ENCODE results near the gene APOL3.
"Not testable (repeated sequence)": the region's sequence is repeated elsewhere in the genome, so short reads cannot be mapped to it uniquely, and the experiment has no call there.

Gene APOL3

GRCh38 chr22:36103891-36104290 is 56.7 kb downstream of the APOL3 start:
- DNase-seq (ENCODE audit: low read depth) = no peak
- no peak overlapping the region for H3K4me3 ChIP-seq (ENCODE audit: low read depth, low read length)
- TF ChIP-seq, protein P1, sequence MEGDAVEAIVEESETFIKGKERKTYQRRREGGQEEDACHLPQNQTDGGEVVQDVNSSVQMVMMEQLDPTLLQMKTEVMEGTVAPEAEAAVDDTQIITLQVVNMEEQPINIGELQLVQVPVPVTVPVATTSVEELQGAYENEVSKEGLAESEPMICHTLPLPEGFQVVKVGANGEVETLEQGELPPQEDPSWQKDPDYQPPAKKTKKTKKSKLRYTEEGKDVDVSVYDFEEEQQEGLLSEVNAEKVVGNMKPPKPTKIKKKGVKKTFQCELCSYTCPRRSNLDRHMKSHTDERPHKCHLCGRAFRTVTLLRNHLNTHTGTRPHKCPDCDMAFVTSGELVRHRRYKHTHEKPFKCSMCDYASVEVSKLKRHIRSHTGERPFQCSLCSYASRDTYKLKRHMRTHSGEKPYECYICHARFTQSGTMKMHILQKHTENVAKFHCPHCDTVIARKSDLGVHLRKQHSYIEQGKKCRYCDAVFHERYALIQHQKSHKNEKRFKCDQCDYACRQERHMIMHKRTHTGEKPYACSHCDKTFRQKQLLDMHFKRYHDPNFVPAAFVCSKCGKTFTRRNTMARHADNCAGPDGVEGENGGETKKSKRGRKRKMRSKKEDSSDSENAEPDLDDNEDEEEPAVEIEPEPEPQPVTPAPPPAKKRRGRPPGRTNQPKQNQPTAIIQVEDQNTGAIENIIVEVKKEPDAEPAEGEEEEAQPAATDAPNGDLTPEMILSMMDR (IDR thresholded peaks at IDR 0.05; ENCODE audit: control insufficient read depth, extremely low read depth, insufficient read depth) = no peak

- TF ChIP-seq, protein P1 (IDR thresholded peaks at IDR 0.05; ENCODE audit: control insufficient read depth, extremely low read depth, insufficient read depth) = no peak
- DNase-seq (ENCODE audit: low read depth) = no peak
- H3K4me3 ChIP-seq (ENCODE audit: low read depth, low read length) = no peak overlapping the region
Measured at GRCh38 chr22:36102995-36103394, 57.6 kb downstream of the APOL3 start.

- no peak overlapping the region for H3K4me3 ChIP-seq (ENCODE audit: low read depth, low read length)
- TF ChIP-seq, protein P1 (IDR thresholded peaks at IDR 0.05; ENCODE audit: control insufficient read depth, extremely low read depth, insufficient read depth) = no peak
- DNase-seq (ENCODE audit: low read depth) = no peak
Measured at GRCh38 chr22:36101756-36102155, 58.8 kb downstream of the APOL3 start.

GRCh38 chr22:36100908-36101307 is 59.6 kb downstream of the APOL3 start:
- DNase-seq (ENCODE audit: low read depth); H3K4me3 ChIP-seq (ENCODE audit: low read depth, low read length): not testable (repeated sequence)

DNA sequence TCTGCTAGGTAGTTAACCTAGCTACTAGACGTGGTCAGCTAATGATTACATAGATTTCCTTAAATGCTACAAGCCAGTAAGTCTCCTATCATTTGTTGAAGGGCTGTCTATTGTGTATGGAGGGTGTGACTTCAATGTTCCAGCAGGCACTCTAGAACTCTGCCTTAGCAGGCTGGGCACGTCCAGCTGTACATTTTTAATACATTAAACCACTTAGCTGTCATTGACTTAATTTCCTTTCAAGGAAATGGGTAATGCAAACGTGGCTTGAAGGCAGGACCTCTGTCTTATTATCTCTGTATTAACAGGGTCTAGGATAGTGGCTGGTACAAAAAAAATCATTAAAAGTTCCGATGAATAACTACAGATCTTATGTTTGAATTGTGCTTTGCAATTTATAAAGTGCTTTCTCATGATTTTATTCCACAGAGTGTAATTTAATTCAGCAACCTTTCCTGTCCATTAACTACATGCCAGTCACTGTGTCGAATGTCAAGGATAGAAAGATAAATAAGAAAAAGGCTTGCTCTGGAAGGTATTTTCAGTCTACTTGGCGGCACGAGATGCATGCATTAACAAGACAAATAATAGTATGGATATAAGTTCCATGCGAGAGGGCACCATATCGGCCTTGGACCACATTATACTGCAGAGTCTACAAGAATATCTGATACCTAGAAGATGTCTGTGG is 60.3 kb downstream of the APOL3 start:
- TF ChIP-seq, protein P1 (IDR thresholded peaks at IDR 0.05; ENCODE audit: control insufficient read depth, extremely low read depth, insufficient read depth) = no peak
- no peak overlapping the region for H3K4me3 ChIP-seq (ENCODE audit: low read depth, low read length)
- DNase-seq (ENCODE audit: low read depth) = no peak

DNA sequence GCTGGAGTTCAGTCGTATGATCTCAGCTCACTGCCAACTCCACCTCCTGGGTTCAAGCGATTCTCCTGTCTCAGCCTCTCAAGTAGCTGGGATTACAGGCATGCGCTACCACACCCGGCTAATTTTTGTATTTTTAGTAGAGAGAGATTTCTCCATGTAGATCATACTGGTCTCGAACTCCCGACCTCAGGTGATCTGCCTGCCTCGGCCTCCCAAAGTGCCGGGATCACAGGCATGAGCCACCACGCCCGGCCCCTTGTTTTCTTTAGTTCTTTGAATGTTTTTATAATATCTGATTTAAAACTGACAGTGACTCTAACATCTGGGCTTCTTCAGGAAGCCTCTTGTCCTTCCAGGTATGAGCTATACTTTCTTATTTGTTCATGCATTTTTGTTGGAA is 61.0 kb downstream of the APOL3 start:
- not testable (repeated sequence) for H3K4me3 ChIP-seq (ENCODE audit: low read depth, low read length); DNase-seq (ENCODE audit: low read depth)

GRCh38 chr22:36097880-36098279 is 62.7 kb downstream of the APOL3 start:
- TF ChIP-seq, protein P1 (IDR thresholded peaks at IDR 0.05; ENCODE audit: control insufficient read depth, extremely low read depth, insufficient read depth) = no peak
- H3K4me3 ChIP-seq (ENCODE audit: low read depth, low read length) = no peak overlapping the region
- no peak for DNase-seq (ENCODE audit: low read depth)

DNA sequence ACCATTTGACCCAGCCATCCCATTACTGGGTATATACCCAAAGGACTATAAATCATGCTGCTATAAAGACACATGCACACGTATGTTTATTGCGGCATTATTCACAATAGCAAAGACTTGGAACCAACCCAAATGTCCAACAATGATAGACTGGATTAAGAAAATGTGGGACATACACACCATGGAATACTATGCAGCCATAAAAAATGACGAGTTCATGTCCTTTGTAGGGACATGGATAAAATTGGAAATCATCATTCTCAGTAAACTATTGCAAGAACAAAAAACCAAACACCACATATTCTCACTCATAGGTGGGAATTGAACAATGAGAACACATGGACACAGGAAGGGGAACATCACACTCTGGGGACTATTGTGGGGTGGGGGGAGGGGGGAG is 69.8 kb downstream of the APOL3 start:
- DNase-seq (ENCODE audit: low read depth); H3K4me3 ChIP-seq (ENCODE audit: low read depth, low read length): not testable (repeated sequence)
